Endothelial cell of umbilical vein (primary cell): ENCODE data around the gene CATSPERD. TPM values are rescaled to one million over a fixed set of nuclear protein-coding genes. Genes with fewer than 3 reads are reported as not detected.

ENCODE experiments used
- BruUV-seq: library from RNA; stranded (reverse); fragments of 400-500 nt; replicated peaks from 2 replicates; lab custom pipeline; 2021; lab: Mats Ljungman, UMichigan
- CTCF ChIA-PET: fragments of 300-600, 350-600 bp; sonication (Branson Sonifier 250); formaldehyde crosslinking; loops from one replicate; lab custom pipeline; 2021; ENCODE audit warnings: antibody characterized with exemption, inconsistent platforms; lab: Charles Lee
- POLR2A ChIA-PET: fragments of 300-600, 350-600 bp; sonication (Branson Sonifier 250); formaldehyde crosslinking; loops from one replicate; lab custom pipeline; 2021; ENCODE audit warnings: antibody characterized with exemption, inconsistent platforms; lab: Charles Lee
- DNase-seq: peaks from one replicate; pipeline ENCODE4 v3.0.0-alpha.2; 2011; ENCODE audit warnings: low read depth, low spot score
- FAIRE-seq: peaks from 2 replicates; lab custom pipeline; 2011; peaks lifted over from hg19 to GRCh38; lab: Jason Lieb, UNC
- H2AFZ ChIP-seq: 2 replicates; pipeline ENCODE4 v1.6.0; 2012; ENCODE audit warnings: low read depth, low read length, control low read depth, inconsistent platforms
- H3K27ac ChIP-seq: 2 replicates; pipeline ENCODE4 v1.5.1; 2011; ENCODE audit warnings: low read depth, mild to moderate bottlenecking, control low read depth, low read length, moderate library complexity; ENCODE audit not compliant: insufficient read depth
- H3K27me3 ChIP-seq, 2 experiments: 2 replicates each; pipeline versions ENCODE4 v1.6.0 to v1.6.1; 2011; ENCODE audit warnings: low read length in 2 of 2, mixed read lengths in 1 of 2; ENCODE audit not compliant: control insufficient read depth in 2 of 2, insufficient read depth in 2 of 2
- H3K36me3 ChIP-seq, 2 experiments: 2 replicates in 1 of 2; 3 replicates in 1 of 2; pipeline ENCODE4 v1.5.1; 2011; ENCODE audit warnings: low read length in 2 of 2, mild to moderate bottlenecking in 1 of 2, moderate library complexity in 1 of 2; ENCODE audit not compliant: control insufficient read depth in 2 of 2, insufficient read depth in 2 of 2; ENCODE audit errors: extremely low read depth in 1 of 2
- H3K4me1 ChIP-seq: 3 replicates; pipeline ENCODE4 v1.5.1; 2011; ENCODE audit warnings: mild to moderate bottlenecking, low read length; ENCODE audit not compliant: control insufficient read depth, insufficient read depth; ENCODE audit errors: extremely low read depth
- H3K4me2 ChIP-seq: 2 replicates; pipeline ENCODE4 v1.6.1; 2011; ENCODE audit warnings: low read length, control low read depth, mixed read lengths; ENCODE audit not compliant: insufficient read depth
- H3K4me3 ChIP-seq, 3 experiments: fragments of 200-600 bp in 1 of 3; sonication (generic), shearing (Covaris generic) in 1 of 3; replicated peaks in 1 of 3; 2 replicates each; pipeline ENCODE4 v1.5.1; 2011 to 2016; ENCODE audit warnings: control low read depth in 3 of 3, low read length in 3 of 3, mild to moderate bottlenecking in 2 of 3, inconsistent platforms in 1 of 3, low read depth in 1 of 3, moderate library complexity in 1 of 3; ENCODE audit not compliant: insufficient read depth in 1 of 3
- H3K79me2 ChIP-seq: 2 replicates; pipeline ENCODE4 v1.6.0; 2012; ENCODE audit warnings: low read length, inconsistent platforms; ENCODE audit not compliant: control insufficient read depth, insufficient read depth
- H3K9ac ChIP-seq: replicated peaks from 2 replicates; pipeline ENCODE3; 2011; ENCODE audit warnings: low read length, control low read depth; ENCODE audit not compliant: insufficient read depth; ENCODE audit errors: extremely low read depth
- H3K9me1 ChIP-seq: replicated peaks from 3 replicates; pipeline ENCODE4 v1.6.0; 2011; ENCODE audit warnings: mild to moderate bottlenecking, low read length; ENCODE audit not compliant: control insufficient read depth, insufficient read depth; ENCODE audit errors: extremely low read depth
- H3K9me3 ChIP-seq: replicated peaks from 2 replicates; pipeline ENCODE4 v1.5.1; 2012; ENCODE audit warnings: low read length, inconsistent platforms; ENCODE audit not compliant: control insufficient read depth, insufficient read depth
- H4K20me1 ChIP-seq: replicated peaks from 2 replicates; pipeline ENCODE3; 2011; ENCODE audit warnings: mild to moderate bottlenecking, low read length; ENCODE audit not compliant: control insufficient read depth, insufficient read depth; ENCODE audit errors: extremely low read depth
- CTCF ChIP-seq, 2 donors: IDR thresholded peaks; 1 replicate in 1 of 2; 2 replicates in 1 of 2; pipeline ENCODE4 v1.5.1; 2011; ENCODE audit warnings: low read length in 2 of 2, mild to moderate bottlenecking in 2 of 2, moderate library complexity in 2 of 2, control low read depth in 1 of 2, inconsistent platforms in 1 of 2, low read depth in 1 of 2; ENCODE audit not compliant: insufficient read depth in 1 of 2; ENCODE audit errors: extremely low read depth in 1 of 2
- EZH2 ChIP-seq: IDR thresholded peaks from 2 replicates; pipeline ENCODE4 v1.6.1; 2012; ENCODE audit warnings: borderline replicate concordance, low read depth, mild to moderate bottlenecking, moderate library complexity, low read length, inconsistent platforms; ENCODE audit not compliant: severe bottlenecking
- FOS ChIP-seq: IDR thresholded peaks from 2 replicates; pipeline ENCODE4 v1.6.1; 2011; ENCODE audit warnings: mild to moderate bottlenecking, low read length, moderate library complexity, borderline replicate concordance; ENCODE audit not compliant: insufficient read depth
- GATA2 ChIP-seq: IDR thresholded peaks from 2 replicates; pipeline ENCODE4 v1.7.0; 2011; ENCODE audit warnings: low read depth, mild to moderate bottlenecking, moderate library complexity, mixed read lengths, low read length; ENCODE audit not compliant: insufficient read length, insufficient read depth
- JUN ChIP-seq: IDR thresholded peaks from 2 replicates; pipeline ENCODE4 v1.6.1; 2011; ENCODE audit warnings: borderline replicate concordance, low read depth; ENCODE audit not compliant: insufficient read length, insufficient read depth
- MAX ChIP-seq: IDR thresholded peaks from 2 replicates; pipeline ENCODE4 v1.6.1; 2011; ENCODE audit not compliant: insufficient read depth, insufficient read length
- MYC ChIP-seq: IDR thresholded peaks from one replicate; pipeline ENCODE4 v1.6.1; 2011; ENCODE audit warnings: mild to moderate bottlenecking, low read depth, low read length
- POLR2AphosphoS5 ChIP-seq: IDR thresholded peaks from 2 replicates; pipeline ENCODE4 v1.6.1; 2012; ENCODE audit warnings: low read depth, mild to moderate bottlenecking, control low read depth, low read length, moderate library complexity; ENCODE audit not compliant: insufficient read depth
- dilution Hi-C: fragments of 300-500 bp; cut with MboI; formaldehyde crosslinking; loops from one replicate; pipeline ENCODE4 v1.15.0; 2019; ENCODE audit warnings: low sequenced_read_pairs; ENCODE audit not compliant: extremely low pct_ligation_motif_present
- intact Hi-C: fragments of 100-400 bp; cut with micrococcal nuclease; formaldehyde crosslinking; loops from one replicate; pipeline ENCODE4 v1.10.0; 2022
- polyA plus RNA-seq, 4 experiments: library from polyadenylated mRNA; depleted of rRNA in 3 of 4; stranded (reverse) in 3 of 4; unstranded in 1 of 4; fragments of >200 nt; gene quantifications; 2 replicates each; pipeline versions ENCODE4 v1.2.1 to v1.2.3, GENCODE V29; 2011 to 2012; ENCODE audit warnings: missing spikeins in 1 of 4
- total RNA-seq: library from RNA; stranded (reverse); gene quantifications from 2 replicates; pipeline ENCODE4 v1.2.3, GENCODE V29; 2021

CATSPERD gene
- total and polyA plus RNA-seq, 2 donors (not counting 3 experiments of a cell fraction or from before 2014, with no cell fraction given): not detected

DNA sequence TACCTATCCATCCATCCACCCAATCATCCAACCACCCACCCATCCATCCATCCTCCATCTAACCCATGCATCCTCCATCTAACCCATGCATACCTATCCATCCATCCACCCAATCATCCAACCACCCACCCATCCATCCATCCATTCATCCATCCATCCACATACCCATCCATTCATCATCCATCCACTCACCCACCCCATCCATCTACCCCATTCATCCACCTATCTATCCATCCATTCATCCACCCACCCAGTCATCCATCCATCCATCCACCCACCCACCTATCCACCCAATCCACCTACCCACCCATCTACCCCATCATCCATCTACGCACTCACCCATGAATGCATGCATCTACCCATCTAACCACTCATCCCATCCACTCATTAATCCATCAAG lies 46.7 kb upstream of the CATSPERD start:
- no peak overlapping the region for H3K9ac ChIP-seq

More for the DNA sequence above, 46.7 kb upstream of the CATSPERD start:
- Histone ChIP-seq H3K9me3 (no peaks in the 10 kb centered on the region), H3K4me1 (no peaks in the 10 kb centered on the region), H3K9me1 (no peaks in the 10 kb centered on the region), H4K20me1 (no peaks in the 10 kb centered on the region), H3K4me2 (no peak overlapping the region), H2AFZ (no peak overlapping the region), H3K79me2 (no peaks in the 10 kb centered on the region), H3K36me3 (peaks cover 2 to 20% of the 10 kb centered on the region in 2 experiments), H3K27ac (no peak overlapping the region), H3K4me3 (no peak overlapping the region), H3K27me3 (no peaks in the 10 kb centered on the region)
- DNase-seq (no peak), FAIRE-seq (no peak)
- POLR2A ChIA-PET: no interaction called here
- CTCF ChIA-PET: no interaction called here
- no TSS peak for BruUV-seq
- intact Hi-C loops (no loop called here), dilution Hi-C loops (no loop called here)
- TF ChIP-seq MAX (no peak), EZH2 (no peak), JUN (no peak), POLR2AphosphoS5 (no peak), MYC (no peak), FOS (no peak), CTCF (IDR thresholded peaks at IDR 0.05; ENCODE audit: extremely low read depth in 1 of 2, insufficient read depth in 1 of 2, low read depth in 1 of 2, low read length in 2 of 2) (no peak), GATA2 (no peak)
